ENCODE measurements around the gene ARPC5. TPM values are rescaled to one million over a fixed set of nuclear protein-coding genes. Genes with fewer than 3 reads are reported as not detected.

ARPC5 gene
- total and polyA plus RNA-seq, 2 donors (not counting 1 experiment from before 2014, with no cell fraction given): 28.3 to 103 TPM

DNA sequence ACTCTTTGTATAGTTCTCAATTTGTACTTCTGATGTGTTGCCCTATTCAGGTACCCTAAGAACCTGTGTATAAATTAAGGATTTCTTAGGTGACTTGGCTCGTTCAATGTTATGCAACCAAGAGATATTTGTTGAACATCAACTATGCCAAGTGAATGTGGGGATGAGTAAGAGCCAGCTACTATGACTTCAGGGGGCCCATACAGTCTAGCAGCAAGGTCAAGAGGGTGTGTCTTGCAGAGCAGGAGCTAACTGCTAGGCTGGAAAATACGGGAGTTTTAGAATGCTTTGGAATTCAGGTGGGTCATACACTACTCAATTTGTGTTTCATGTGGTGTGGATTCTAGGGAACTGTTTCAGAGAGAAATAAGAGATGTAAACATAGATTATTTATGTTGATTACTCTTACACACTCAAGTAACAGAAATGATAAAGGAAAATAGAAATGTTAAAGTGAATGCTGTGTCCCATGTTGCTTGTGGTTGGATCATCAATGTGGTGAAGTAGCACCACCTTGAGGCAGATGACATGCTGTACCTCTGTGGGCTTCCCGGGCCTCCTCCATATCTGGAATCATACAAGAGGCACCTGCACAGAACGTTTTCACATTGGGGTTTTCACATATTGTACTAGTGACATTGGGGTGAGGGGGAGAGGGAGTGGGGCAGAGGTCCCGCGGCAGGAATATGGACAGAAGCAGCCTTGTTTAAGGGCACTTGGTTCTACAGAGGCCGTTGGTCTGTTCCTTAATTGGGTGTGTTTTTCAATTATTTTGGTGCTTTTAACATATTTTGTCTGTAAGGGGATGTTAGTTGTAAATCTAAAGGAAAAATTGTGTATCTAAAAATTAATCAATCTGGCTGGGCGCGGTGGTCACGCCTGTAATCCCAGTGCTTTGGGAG lies 12.4 kb downstream of the ARPC5 start:
- H3K27ac Mint-ChIP-seq: peak overlapping the region; percentile 42
- Histone ChIP-seq H3K79me2 (ENCODE audit: control insufficient read depth, insufficient read depth, low read length) (peaks cover under 1% of the 10 kb centered on the region), H3K27ac (ENCODE audit: low read length in 2 of 2) (peak overlapping the region in 1 of 2 donors; percentile 44), H3K4me3 (ENCODE audit: control extremely low read depth in 1 of 5, extremely low read depth in 1 of 5, insufficient read depth in 1 of 5, low read depth in 2 of 5, low read length in 4 of 5) (no peak overlapping the region), H3K9ac (ENCODE audit: low read length) (no peak overlapping the region), H3K27me3 (replicated peaks in 1 of 4; ENCODE audit: control extremely low read depth in 1 of 4, control insufficient read depth in 3 of 4, insufficient read depth in 4 of 4, low read length in 3 of 4) (no peaks in the 10 kb centered on the region), H3K4me1 (ENCODE audit: control insufficient read depth in 2 of 2, insufficient read depth in 2 of 2, low read length in 2 of 2) (peaks cover 2 to 9% of the 10 kb centered on the region in 2 donors), H3K36me3 (replicated peaks in 1 of 2; ENCODE audit: control extremely low read depth in 1 of 2, control insufficient read depth in 1 of 2, extremely low read depth in 1 of 2, insufficient read depth in 2 of 2, low read length in 1 of 2) (peaks cover 2 to 27% of the 10 kb centered on the region in 2 experiments), H4K20me1 (ENCODE audit: control insufficient read depth, insufficient read depth, low read length, poor library complexity, severe bottlenecking) (no peaks in the 10 kb centered on the region), H2AFZ (ENCODE audit: insufficient read depth, low read depth, low read length, poor library complexity, severe bottlenecking) (no peak overlapping the region), H3K9me3 (ENCODE audit: control extremely low read depth in 1 of 3, control insufficient read depth in 2 of 3, insufficient read depth in 1 of 3, low read length in 2 of 3) (no peaks in the 10 kb centered on the region), H3K4me2 (replicated peaks; ENCODE audit: low read depth, low read length, poor library complexity, severe bottlenecking) (no peak overlapping the region)
- intact Hi-C loops (cut with micrococcal nuclease): loop anchor here (1.0 to 5.0 kb wide), 6 partner anchors 10 to 661 kb away; no protein-coding TSS in a partner anchor
- CTCF ChIA-PET: interaction anchor here (0.6 to 3.1 kb wide), 12 partner anchors 9 to 660 kb away, joined by 3 to 18 read pairs (median 6); no protein-coding TSS in a partner anchor
- no peaks in the 10 kb centered on the region for H3K9me3 Mint-ChIP-seq (ENCODE audit: insufficient read depth)
- 82% methylated on average over 4 of the region's 10 CpGs for WGBS (ENCODE audit: insufficient coverage)
- POLR2A ChIA-PET: no interaction called here
- peak; percentile 80 for TF ChIP-seq CTCF (IDR thresholded peaks at IDR 0.05)
- TF ChIP-seq EZH2 (IDR thresholded peaks at IDR 0.05; ENCODE audit: borderline replicate concordance, insufficient read depth, low read depth, low read length, poor library complexity, severe bottlenecking): no peak
- peak; percentile 80 for DNase-seq
- no peak overlapping the region for H3K4me3 Mint-ChIP-seq
- peak; percentile 96 for ATAC-seq (ENCODE audit: low read depth)
- H3K27me3 Mint-ChIP-seq: no peaks in the 10 kb centered on the region
- peaks cover 20% of the 10 kb centered on the region for H3K4me1 Mint-ChIP-seq

GRCh38 chr1:183622013-183622412 lies 13.6 kb downstream of the ARPC5 start:
- peak overlapping the region; percentile 22 for H3K27ac Mint-ChIP-seq
- Histone ChIP-seq H3K4me1 (ENCODE audit: control insufficient read depth in 2 of 2, insufficient read depth in 2 of 2, low read length in 2 of 2) (peaks cover 2 to 9% of the 10 kb centered on the region in 2 donors), H3K27me3 (replicated peaks in 1 of 4; ENCODE audit: control extremely low read depth in 1 of 4, control insufficient read depth in 3 of 4, insufficient read depth in 4 of 4, low read length in 3 of 4) (no peaks in the 10 kb centered on the region), H4K20me1 (ENCODE audit: control insufficient read depth, insufficient read depth, low read length, poor library complexity, severe bottlenecking) (no peaks in the 10 kb centered on the region), H3K9ac (ENCODE audit: low read length) (no peak overlapping the region), H3K4me2 (replicated peaks; ENCODE audit: low read depth, low read length, poor library complexity, severe bottlenecking) (no peak overlapping the region), H3K9me3 (ENCODE audit: control extremely low read depth in 1 of 3, control insufficient read depth in 2 of 3, insufficient read depth in 1 of 3, low read length in 2 of 3) (no peaks in the 10 kb centered on the region), H3K79me2 (ENCODE audit: control insufficient read depth, insufficient read depth, low read length) (no peaks in the 10 kb centered on the region), H3K4me3 (ENCODE audit: control extremely low read depth in 1 of 5, extremely low read depth in 1 of 5, insufficient read depth in 1 of 5, low read depth in 2 of 5, low read length in 4 of 5) (no peak overlapping the region), H3K36me3 (replicated peaks in 1 of 2; ENCODE audit: control extremely low read depth in 1 of 2, control insufficient read depth in 1 of 2, extremely low read depth in 1 of 2, insufficient read depth in 2 of 2, low read length in 1 of 2) (peaks cover 2 to 19% of the 10 kb centered on the region in 2 experiments), H2AFZ (ENCODE audit: insufficient read depth, low read depth, low read length, poor library complexity, severe bottlenecking) (no peak overlapping the region), H3K27ac (ENCODE audit: low read length in 2 of 2) (peak overlapping the region in 1 of 2 donors; percentile 44)
- ChIA-PET POLR2A (no interaction called here), CTCF (interaction anchor here (1.0 to 3.1 kb wide), 7 partner anchors 12 to 340 kb away, joined by 3 to 18 read pairs (median 8); no protein-coding TSS in a partner anchor)
- no peaks in the 10 kb centered on the region for H3K27me3 Mint-ChIP-seq
- H3K4me3 Mint-ChIP-seq: no peak overlapping the region
- TF ChIP-seq CTCF (IDR thresholded peaks at IDR 0.05) (no peak), EZH2 (IDR thresholded peaks at IDR 0.05; ENCODE audit: borderline replicate concordance, insufficient read depth, low read depth, low read length, poor library complexity, severe bottlenecking) (no peak)
- DNase-seq: no peak
- WGBS (ENCODE audit: insufficient coverage): no CpG with 5 or more reads among the region's 1 CpG
- no peaks in the 10 kb centered on the region for H3K9me3 Mint-ChIP-seq (ENCODE audit: insufficient read depth)
- intact Hi-C loops (cut with micrococcal nuclease): loop anchor here (5.0 kb wide), 2 partner anchors 100 to 660 kb away; no protein-coding TSS in a partner anchor
- ATAC-seq (ENCODE audit: low read depth): no peak
- peaks cover 20% of the 10 kb centered on the region for H3K4me1 Mint-ChIP-seq
